Embryonic facial prominence (tissue), 1 donor: ENCODE results near the gene MMP27.

Experiments
- DNase-seq: peaks from one replicate; pipeline ENCODE4 v3.0.0-alpha.2; 2016; ENCODE audit errors: extremely low spot score

The MMP27 gene

DNA sequence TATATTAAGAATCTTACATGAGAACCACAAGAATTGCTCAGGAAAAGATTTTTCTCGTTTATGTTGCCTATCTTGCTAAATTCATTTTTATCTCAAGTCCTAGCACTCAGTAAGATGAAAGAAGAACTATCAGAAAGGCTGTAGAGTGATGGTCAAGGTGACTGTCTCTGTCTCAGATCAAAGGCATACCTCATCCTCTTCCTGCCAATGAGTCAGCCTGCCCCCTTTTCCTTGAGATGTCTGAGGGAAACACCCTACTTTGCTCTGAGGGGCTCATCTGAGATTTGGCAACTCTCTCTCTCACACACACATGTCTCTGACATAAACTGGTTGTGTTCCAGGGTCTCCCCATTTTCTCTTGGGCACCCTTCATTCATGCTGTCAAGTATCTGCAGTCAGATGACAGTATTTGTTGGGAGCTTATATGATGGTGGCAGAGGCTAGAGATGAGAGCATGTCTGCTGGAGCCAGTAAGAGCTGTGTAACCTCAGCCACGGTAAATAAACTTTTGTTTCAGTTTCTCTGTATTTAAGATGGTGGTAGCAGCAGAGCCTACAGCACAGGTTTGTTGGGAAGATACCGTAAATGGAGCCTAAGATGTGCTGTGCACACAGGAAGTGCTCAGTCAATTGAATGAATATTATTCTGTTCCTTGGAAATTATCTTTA is 1.6 kb downstream of the MMP27 start:
- DNase-seq, result no peak

DNA sequence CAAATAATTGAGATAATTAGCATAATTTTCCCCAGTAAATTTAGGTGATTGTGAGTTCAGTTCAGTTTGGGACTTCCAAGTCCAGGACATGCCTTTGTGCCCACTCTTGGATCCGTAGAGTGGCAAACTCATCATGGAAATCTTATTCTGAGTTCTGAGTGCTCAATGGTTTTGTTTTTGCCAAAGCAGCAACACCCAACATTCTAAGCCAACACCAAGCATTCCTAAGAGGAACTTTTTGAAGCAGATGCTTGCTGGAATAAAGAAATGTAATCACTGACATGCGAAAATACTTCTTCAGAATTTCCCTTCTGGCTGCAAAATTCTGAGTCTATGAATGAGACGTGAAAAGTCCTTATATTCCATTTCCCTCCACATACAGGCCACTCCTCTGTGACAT is 10.4 kb downstream of the MMP27 start:
- no peak for DNase-seq

DNA sequence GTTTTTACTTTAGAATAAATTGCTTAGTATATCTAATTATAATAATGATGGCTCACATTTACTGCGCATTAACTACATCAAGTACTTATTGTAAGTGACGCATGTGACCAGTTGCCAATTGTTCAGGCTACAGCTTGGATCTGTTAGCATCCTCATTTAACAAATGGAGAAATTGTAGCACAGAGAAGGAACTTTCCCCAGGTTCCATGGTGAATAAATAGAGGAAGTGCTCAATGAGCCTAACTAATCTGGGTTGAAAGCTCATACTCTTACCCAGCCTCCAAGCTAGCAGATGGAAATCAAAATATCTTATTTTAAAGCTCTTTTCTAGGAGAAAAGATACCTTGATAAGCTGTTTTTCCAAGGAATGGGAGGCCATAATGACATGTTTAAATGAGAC is 19.8 kb downstream of the MMP27 start:
- no peak for DNase-seq

DNA sequence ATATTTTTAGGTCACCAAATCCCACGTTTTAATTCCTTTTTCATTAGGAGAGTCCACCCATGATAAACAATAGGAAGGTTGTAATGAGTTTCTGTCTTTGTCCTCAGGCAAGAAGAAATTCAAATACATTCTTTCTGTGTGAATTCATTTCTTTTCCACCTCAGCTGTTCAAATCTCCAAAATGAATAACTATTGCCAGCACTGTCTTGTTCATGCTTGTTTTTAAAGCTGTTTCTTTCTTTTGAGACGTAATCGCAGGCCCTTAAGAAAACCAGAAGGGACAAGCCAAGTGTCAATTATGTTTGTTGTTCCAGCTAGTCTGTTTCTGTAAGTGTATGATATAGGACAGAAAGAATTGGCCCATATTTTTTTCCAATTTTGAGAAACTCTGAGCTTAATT is 20.2 kb downstream of the MMP27 start:
- DNase-seq, result no peak

DNA sequence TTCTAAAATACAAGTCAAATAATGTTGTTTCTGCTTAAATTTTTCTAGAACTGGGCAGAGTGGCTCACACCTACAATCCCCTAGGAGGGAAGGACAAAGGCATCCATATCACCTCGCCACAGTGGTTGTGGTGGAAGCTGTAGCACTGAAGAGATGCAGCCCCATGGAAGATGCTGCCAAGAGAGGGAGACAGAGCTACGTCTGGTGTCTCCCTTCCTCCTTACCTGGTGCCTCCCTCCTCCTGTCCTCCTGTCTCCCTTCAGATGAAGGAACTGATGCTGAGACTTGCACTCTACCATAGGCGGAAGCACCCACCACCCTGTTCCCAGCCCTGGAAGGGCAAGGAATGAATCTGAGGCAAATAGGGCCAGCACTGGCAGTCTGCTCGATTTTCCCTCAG is 22.3 kb downstream of the MMP27 start:
- DNase-seq, result no peak

DNA sequence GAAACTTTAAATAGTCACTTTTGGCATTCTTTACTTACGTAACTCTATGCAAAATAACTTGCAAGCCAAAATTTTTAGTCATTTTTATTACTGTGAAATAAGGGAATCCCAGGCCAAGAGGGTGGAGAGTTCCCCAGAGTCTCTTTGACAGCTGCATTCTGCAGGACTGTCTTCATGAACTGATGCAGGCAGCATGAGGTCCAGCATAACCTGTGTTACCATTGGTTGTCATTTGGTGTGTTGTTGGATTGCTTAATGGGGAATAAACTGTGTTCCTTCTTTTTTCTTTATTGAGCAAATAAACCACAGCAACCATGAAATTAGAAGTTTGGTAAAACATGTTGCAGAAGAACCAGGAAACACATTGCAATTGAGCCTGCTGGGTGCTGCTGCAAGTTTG is 24.6 kb downstream of the MMP27 start:
- DNase-seq, result no peak

DNA sequence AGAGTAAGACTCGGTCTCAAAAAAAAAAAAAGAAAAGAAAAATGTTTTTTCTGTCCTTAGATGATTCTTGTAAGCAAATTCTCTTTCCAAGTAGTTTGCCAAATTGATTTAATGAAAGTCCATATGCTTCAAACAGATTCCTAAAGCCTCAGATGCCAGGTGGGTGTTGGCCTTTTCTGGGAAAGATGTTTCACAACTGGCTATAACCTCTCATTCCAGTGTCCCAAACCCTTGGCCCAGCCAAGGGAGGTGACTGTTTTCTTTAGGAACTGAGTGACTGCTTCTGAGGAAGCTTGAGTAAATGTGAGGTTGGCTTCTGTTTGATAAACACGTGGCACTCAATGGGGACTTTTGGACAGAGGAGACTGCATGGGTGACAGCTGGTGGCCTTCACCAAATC is 27.5 kb downstream of the MMP27 start:
- DNase-seq, result no peak

DNA sequence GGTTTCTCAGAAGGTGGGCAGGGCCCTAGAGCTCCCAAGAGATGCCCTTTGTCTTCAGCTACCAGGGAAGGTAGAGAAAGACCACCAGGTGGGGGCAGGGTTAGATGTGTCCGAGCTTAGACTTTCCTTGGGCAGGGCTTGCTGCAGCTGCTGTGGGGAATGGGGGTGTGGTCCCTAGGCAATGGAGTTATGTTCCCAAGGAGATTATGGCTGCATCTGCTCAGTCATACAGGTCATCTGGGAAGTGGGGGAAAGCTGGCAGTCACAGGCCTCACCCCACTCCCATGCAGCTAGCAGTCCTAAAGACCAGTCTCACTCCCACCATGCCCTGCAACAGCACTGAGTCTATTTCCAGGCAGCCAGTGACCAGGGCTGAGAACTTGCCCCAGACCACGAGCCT is 29.5 kb downstream of the MMP27 start:
- DNase-seq, result no peak

DNA sequence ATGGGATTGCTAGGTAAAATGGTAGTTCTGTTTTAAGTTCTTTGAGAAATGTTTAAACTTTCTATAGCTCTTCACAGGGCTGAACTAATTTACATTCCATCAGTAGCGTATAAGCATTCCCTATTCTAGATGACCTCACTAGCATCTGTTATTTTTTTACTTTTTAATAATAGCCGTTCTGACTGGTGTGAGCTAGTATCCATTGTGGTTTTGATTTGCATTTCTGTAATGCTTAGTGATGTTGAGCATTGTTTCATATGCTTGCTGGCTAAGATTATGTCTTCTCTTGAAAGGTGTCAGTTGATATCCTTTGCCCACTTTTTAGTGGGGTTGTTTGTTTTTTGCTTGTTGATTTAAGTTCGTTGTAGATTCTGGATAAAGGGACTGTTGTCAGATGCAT is 35.9 kb downstream of the MMP27 start:
- no peak for DNase-seq

DNA sequence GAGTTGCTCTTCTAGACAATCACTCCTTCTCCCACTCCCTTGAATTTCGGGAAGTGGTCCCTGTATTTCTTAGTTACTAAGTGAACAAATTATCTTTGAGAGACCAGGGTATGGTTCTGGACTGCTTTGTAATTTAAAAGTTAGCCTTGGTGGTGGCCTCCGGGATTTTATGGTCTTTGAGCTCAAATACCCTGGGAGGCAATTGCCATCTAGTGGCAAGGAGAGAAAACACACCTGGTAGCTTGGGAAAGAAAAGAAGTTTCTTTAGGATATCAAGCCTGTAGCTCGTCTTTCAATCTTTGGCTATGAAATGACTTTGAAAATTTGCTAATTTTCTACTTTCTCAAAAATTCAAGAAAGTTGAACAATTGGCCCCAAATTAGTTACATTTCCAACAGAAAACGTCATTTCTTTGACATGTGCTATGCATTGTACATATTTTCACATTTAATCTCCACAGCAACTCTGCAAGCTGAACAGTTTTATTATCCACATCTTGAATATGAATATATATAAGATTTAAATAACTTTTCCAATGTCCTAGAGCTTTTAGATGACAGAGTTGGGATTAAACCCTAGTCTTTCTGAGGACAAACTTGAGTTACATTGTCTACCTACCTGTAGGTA is 39.1 kb downstream of the MMP27 start:
- no peak for DNase-seq

DNA sequence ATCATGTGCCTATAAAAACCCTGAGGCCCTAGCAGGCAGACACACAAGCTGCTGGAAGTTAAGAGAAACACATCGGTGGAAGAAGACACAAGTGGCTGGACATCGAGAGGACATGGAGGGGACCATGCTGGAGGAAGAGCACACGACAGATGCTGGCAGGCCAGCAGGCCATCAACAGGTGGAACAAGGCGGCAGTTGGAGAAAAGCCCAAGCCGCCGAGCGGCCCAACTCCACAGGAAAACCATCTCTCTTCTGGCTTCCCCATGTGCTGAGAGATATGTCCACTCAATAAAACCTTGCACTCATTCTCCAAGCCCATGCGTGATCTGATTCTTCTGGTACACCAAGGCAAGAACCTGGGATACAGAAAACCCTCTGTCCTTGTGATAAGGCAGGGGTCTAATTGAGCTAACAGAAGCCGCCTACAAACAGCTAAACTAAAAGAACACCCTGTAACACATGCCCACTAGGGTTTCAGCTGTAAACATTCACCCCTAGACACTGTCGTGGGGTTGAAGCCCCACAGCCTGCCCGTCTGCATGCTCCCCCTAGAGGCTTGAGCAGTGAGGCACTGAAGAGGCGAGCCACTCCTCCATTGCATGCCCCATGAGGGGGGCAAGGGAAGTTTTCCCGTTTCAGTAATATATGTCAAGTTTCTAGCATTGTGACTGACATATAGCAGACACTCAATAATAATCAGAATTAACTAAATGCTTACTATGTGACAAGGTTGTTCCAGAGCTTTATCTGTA is 41.4 kb downstream of the MMP27 start:
- DNase-seq, result no peak

DNA sequence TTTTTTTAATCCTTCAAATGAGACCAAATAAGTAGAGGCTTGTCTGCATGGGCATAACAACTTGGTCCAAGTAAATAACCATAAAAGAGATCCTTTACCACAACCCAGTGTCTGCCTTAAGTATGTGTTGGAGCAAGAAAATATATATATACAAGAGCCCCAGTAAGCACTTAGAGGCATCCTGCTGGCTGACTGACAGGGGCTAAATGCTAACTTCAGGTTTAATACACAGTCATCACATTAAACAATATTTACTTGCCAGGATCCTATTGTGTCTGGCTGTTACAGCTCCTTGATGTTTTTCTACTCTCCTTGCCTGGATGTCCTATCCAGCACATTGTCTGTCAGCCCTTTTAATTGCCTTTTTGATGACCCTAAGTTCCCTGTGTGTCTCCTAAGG is 43.0 kb downstream of the MMP27 start:
- no peak for DNase-seq

DNA sequence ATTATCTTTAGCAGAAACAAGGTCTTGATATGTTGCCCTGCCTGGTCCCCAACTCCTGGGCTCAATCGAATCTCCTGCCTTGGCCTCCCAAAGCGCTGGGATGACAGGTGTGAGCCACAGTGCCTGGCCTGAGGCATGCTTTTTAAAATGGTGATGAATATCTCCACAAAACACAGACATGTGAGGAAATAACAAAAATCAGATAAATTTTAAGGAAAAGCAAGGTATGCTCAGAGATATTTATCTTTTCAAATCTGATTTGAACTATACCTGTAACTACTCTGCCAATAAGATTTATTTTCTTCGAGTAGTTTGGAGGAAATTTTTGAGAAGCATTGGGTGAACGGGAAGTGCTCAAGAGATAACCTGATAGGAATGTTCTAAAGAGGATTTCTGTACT is 44.5 kb downstream of the MMP27 start:
- DNase-seq, result no peak

DNA sequence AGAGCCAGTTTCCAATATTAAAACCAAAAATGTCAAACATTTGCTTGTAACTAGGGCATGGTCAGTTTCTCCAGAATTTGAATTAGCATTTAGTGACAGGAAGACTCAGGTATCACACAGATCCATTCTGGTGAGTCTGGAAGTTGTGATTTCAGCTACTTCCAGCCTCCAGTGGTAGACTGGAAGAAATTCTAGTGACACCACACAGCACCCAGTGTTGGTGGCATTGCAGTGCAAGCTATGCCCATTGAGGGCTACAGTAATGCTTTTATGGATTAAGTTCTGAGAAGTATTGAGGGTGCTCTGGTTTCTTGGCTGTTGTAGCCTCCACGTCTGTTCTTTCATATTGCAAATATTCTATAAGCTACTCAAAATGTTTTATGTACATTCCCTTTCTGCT is 49.0 kb downstream of the MMP27 start:
- DNase-seq, result no peak

DNA sequence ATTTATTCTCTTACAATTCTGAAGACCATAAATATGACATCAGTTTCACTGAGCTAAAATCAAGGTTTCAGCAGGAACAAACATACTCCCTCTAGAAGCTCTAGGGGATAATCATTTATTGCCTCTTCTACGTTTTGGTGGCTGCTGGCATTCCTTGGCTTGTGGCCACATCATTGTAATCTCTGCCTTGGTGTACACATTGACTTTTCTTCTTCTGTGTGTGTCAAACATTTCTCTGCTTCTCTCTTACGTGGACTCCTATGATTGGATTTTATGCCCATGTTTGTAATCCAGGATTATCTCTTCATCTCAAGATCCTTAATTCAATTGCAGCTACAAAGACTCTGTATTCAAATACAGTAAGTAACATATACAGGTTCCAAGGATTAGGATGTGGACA is 50.0 kb downstream of the MMP27 start:
- DNase-seq, result no peak

DNA sequence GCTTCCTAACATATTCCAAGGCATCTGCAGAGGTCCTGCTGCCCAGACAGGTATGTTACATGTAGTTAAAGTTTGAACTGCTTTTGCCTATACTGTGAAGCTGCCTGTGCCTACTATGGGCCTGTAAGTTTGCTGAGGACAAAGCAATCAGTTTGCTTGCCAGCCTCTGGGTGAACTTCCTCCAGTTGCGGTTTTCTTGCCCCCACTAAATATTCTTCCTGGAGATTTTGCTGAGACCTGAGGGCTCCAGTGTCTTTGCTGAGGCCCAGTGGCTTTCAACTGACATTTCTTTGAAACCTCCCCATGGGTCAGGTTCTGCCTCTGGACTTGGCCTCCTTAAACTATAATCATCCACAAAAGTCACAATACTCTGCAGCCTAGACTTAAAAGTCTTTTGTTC is 50.8 kb downstream of the MMP27 start:
- DNase-seq, result no peak

DNA sequence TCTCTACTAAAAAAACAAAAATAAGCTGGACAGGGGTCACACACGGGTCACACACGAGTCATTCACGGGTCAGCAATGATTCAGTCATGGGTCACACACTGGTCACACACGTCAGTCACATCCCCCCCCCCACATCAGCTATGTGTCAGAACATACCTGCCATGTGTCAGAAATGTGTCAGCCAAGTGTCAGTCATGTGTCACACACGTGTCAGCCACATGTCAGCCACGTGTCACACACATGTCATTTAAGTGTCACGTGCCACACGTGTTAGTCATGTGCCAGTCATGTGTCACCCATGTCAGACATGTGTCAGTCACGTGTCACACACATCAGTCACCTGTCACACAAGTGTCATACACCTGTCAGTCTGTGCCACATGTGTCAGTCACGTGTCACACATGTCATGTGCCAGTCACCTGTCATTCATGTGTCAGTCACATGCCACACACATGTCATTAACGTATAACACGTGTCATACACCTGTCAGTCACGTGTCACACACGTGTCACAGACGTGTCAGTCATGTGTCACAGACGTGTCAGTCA is 51.8 kb downstream of the MMP27 start:
- DNase-seq, result no peak

DNA sequence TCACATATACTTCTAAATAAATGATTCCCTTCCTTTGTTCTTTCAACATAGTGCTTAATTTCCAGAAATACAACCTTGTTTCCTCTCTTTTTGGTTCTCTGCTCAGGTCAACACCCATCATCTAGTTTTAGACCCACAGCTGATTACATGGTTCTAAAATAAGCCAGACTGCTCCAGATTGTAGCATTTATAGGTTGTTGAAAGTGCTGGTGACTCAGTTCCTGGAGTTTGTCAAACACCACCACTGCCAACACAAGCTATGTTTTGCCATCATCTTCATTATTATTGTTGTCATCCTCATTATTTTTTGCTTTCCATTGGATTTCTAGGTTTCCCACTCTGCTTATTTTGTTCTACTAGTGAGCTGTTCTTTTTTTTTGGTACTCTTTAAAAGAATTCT is 58.1 kb downstream of the MMP27 start:
- no peak for DNase-seq

DNA sequence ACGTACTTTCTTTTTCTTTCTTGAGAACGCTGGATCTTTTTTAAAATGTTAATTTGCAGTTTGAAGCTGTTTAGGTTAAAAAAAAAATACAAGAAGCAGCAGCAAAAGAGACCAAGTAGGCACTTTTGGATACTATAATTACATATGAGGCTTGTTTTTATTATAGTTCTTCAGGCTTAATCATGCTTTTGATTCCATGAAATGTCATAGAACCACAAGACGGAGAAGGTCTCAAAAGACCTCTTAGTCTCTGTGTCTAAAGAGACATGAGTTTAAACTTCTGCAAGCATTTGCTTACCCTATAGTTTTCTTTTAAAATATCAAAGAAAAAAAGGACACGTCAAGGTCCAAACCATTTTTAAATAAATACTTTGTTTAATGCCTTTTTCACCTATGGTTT is 61.6 kb downstream of the MMP27 start:
- no peak for DNase-seq
